K562 (cell line): ENCODE results near the gene ARF5. TPM values are rescaled to one million over a fixed set of nuclear protein-coding genes. Genes with fewer than 3 reads are reported as not detected.

ENCODE experiments used
- BCOR ChIP-seq: fragments of 450-650 bp; IDR thresholded peaks from 2 replicates; pipeline ENCODE4 v1.6.1; 2016
- CCAR2 ChIP-seq: fragments of 200-400 bp; formaldehyde crosslinking; IDR thresholded peaks from 2 replicates; pipeline ENCODE4 v1.6.1; 2017; ENCODE audit warnings: mild to moderate bottlenecking, low read depth, low read length
- CTCFL ChIP-seq: IDR thresholded peaks from 2 replicates; pipeline ENCODE4 v1.6.1; 2011; ENCODE audit warnings: borderline replicate concordance, low read depth, mild to moderate bottlenecking, moderate library complexity, low read length; ENCODE audit not compliant: insufficient read depth, poor library complexity, severe bottlenecking
- ELF4 ChIP-seq: fragments of 450-650 bp; formaldehyde crosslinking; IDR thresholded peaks from 2 replicates; pipeline ENCODE4 v1.4.0; 2022; ENCODE audit warnings: missing genetic modification characterization
- GABPB1 ChIP-seq: sonication (generic); formaldehyde crosslinking; IDR thresholded peaks from 2 replicates; pipeline ENCODE4 v1.8.0; 2022; ENCODE audit warnings: mild to moderate bottlenecking, missing genetic modification reagents
- HDGF ChIP-seq: fragments of 450-650 bp; IDR thresholded peaks from 2 replicates; pipeline ENCODE4 v1.6.1; 2016
- KLF1 ChIP-seq: fragments of 450-650 bp; IDR thresholded peaks from 2 replicates; pipeline ENCODE4 v1.6.1; 2016; ENCODE audit warnings: missing genetic modification characterization, missing compliant biosample characterization
- MBD1 ChIP-seq: fragments of 250-450 bp; sonication (Bioruptor Pico); IDR thresholded peaks from 2 replicates; pipeline ENCODE4 v1.8.0; 2022; ENCODE audit warnings: inconsistent platforms
- MITF ChIP-seq: IDR thresholded peaks from 2 replicates; pipeline ENCODE4 v1.6.1; 2014; ENCODE audit warnings: antibody characterized with exemption
- NR2C1 ChIP-seq, 2 experiments: fragments of 450-650 bp; IDR thresholded peaks; 2 replicates each; pipeline ENCODE4 v1.6.1; 2017; ENCODE audit warnings: mild to moderate bottlenecking in 2 of 2, antibody characterized with exemption in 1 of 2, inconsistent platforms in 1 of 2, missing compliant biosample characterization in 1 of 2, missing genetic modification characterization in 1 of 2
- POLR3G ChIP-seq: IDR thresholded peaks from 2 replicates; pipeline ENCODE4 v1.6.1; 2011; ENCODE audit not compliant: insufficient read length, insufficient replicate concordance; ENCODE audit errors: extremely low read depth
- RFX5 ChIP-seq: IDR thresholded peaks from 2 replicates; pipeline ENCODE4 v1.6.1; 2011; ENCODE audit warnings: low read depth, mild to moderate bottlenecking, improper control_type of control experiment, low read length
- SIN3B ChIP-seq: fragments of 450-650 bp; IDR thresholded peaks from 2 replicates; pipeline ENCODE4 v1.6.1; 2017; ENCODE audit warnings: low read depth, mild to moderate bottlenecking, moderate library complexity
- TCF3 ChIP-seq: sonication (generic); formaldehyde crosslinking; IDR thresholded peaks from 2 replicates; pipeline ENCODE4 v1.4.0; 2020; ENCODE audit warnings: mild to moderate bottlenecking, missing genetic modification reagents
- TCF7L2 ChIP-seq: fragments of 150-350 bp; IDR thresholded peaks from 2 replicates; pipeline ENCODE4 v1.6.1; 2016; ENCODE audit warnings: low read depth, mild to moderate bottlenecking, low read length, moderate library complexity
- TEAD4 ChIP-seq, 2 experiments: sonication (generic) in 1 of 2; formaldehyde crosslinking in 1 of 2; IDR thresholded peaks; 2 replicates each; pipeline versions ENCODE4 v1.6.1 to v1.8.0; 2012 to 2022; ENCODE audit warnings: borderline replicate concordance in 1 of 2, inconsistent platforms in 1 of 2, low read length in 1 of 2, mild to moderate bottlenecking in 1 of 2, missing genetic modification reagents in 1 of 2
- ZMIZ1 ChIP-seq, 2 experiments: fragments of 150-350 bp in 1 of 2; IDR thresholded peaks; 2 replicates each; pipeline ENCODE4 v1.6.1; 2012 to 2016; ENCODE audit warnings: low read depth in 2 of 2, low read length in 2 of 2, mild to moderate bottlenecking in 1 of 2, moderate library complexity in 1 of 2
- ZNF75A ChIP-seq: fragments of 450-650 bp; formaldehyde crosslinking; IDR thresholded peaks from 2 replicates; pipeline ENCODE4 v1.4.0; 2020; ENCODE audit warnings: mild to moderate bottlenecking
- polyA plus RNA-seq, 8 experiments: library from polyadenylated mRNA; depleted of rRNA in 4 of 8; stranded (reverse) in 5 of 8; unstranded in 3 of 8; fragments of >200 nt; fragmentation: Nextera tagmentation in 2 of 8; fragmentation: Illumina TruSeq in 1 of 8; extraction: Ambion mirVana in 2 of 8; extraction: Trizol in 1 of 8; gene quantifications; 2 replicates each; pipeline versions ENCODE4 v1.2.1 to v1.2.3, GENCODE V29; 2011 to 2014; ENCODE audit warnings: inconsistent platforms in 1 of 8, missing spikeins in 1 of 8
- total RNA-seq, 7 experiments: library from RNA; depleted of rRNA in 6 of 7; stranded (reverse); fragments of >200 nt in 6 of 7; fragmentation: Illumina TruSeq in 2 of 7; extraction: Trizol in 2 of 7; gene quantifications; 2 replicates each; pipeline versions ENCODE4 v1.2.1 to v1.2.3, GENCODE V29; 2011 to 2021; ENCODE audit warnings: low replicate concordance in 1 of 7

Gene ARF5
- total and polyA plus RNA-seq, 9 of the 15 experiments (the other 6 are each of a cell fraction or from before 2014, with no cell fraction given), result 8.1 to 290 (median 125) TPM

GRCh38 chr7:127588019-127588696, at the start of gene ARF5 (continued):
- peak in 1 of 2 experiments; percentile 11; a peak in 1 of 4 replicates for TF ChIP-seq ZMIZ1 (IDR thresholded peaks at IDR 0.05; ENCODE audit: low read depth in 2 of 2, low read length in 2 of 2)
- no peak for TF ChIP-seq TCF7L2
- no peak for TF ChIP-seq GABPB1 (CRISPR knock-in tag)
- 0 out of 2 replicates have a peak, but pooled peaks have one; percentile 16 for TF ChIP-seq MITF
- TF ChIP-seq POLR3G, result no peak
- no peak for TF ChIP-seq CTCFL
- peak; percentile 79 for TF ChIP-seq SIN3B
- no peak for TF ChIP-seq HDGF
- no peak for TF ChIP-seq TEAD4 (IDR thresholded peaks at IDR 0.05; ENCODE audit: low read length)
- TF ChIP-seq TEAD4 (CRISPR knock-in tag; IDR thresholded peaks at IDR 0.05; ENCODE audit: borderline replicate concordance), result no peak
- no peak for TF ChIP-seq ELF4 (CRISPR knock-in tag)
- TF ChIP-seq KLF1, result no peak
- no peak for TF ChIP-seq TCF3
- no peak; the same call in 1 of the 2 replicates for TF ChIP-seq MBD1 (CRISPR knock-in tag)
- TF ChIP-seq BCOR, result no peak
- TF ChIP-seq NR2C1 (IDR thresholded peaks at IDR 0.05), result no peak
- TF ChIP-seq NR2C1 (tag; IDR thresholded peaks at IDR 0.05), result no peak
- TF ChIP-seq ZNF75A, result no peak
- no peak for TF ChIP-seq CCAR2
- TF ChIP-seq RFX5, result no peak
